HEK293T (cell line): Measurements from ENCODE around the gene ATAD3C.
A peak's percentile ranks its signal among the peaks of the same experiment; 100 is the strongest.

ENCODE experiments used
- CTCF ChIA-PET: fragments of 350-600 bp; formaldehyde crosslinking; extraction: SDS; loops from one replicate; lab custom pipeline; 2021; ENCODE audit warnings: antibody characterized with exemption, inconsistent platforms; lab: Yijun Ruan, JAX
- POLR2A ChIA-PET: fragments of 350-600 bp; formaldehyde crosslinking; extraction: SDS; loops from one replicate; lab custom pipeline; 2020; ENCODE audit warnings: antibody characterized with exemption, inconsistent platforms; lab: Yijun Ruan, JAX
- DNase-seq: peaks from one replicate; pipeline ENCODE4 v3.0.0; 2012; ENCODE audit warnings: mixed read lengths; ENCODE audit errors: extremely low spot score
- ARNT ChIP-seq: fragments of 450-650 bp; IDR thresholded peaks from 2 replicates; pipeline ENCODE4 v1.6.1; 2017; ENCODE audit warnings: mild to moderate bottlenecking
- BHLHE40 ChIP-seq: fragments of 450-650 bp; IDR thresholded peaks from 2 replicates; pipeline ENCODE4 v1.6.1; 2016; ENCODE audit warnings: mild to moderate bottlenecking, moderate library complexity, borderline replicate concordance
- CTBP1 ChIP-seq: fragments of 450-650 bp; IDR thresholded peaks from 2 replicates; pipeline ENCODE4 v1.6.1; 2016; ENCODE audit warnings: borderline replicate concordance
- ELF4 ChIP-seq: fragments of 450-650 bp; IDR thresholded peaks from 2 replicates; pipeline ENCODE4 v1.6.1; 2017; ENCODE audit warnings: antibody characterized with exemption
- FOXA1 ChIP-seq: fragments of 450-650 bp; IDR thresholded peaks from 2 replicates; pipeline ENCODE4 v1.6.1; 2016; ENCODE audit warnings: mild to moderate bottlenecking
- FOXK2 ChIP-seq: fragments of 450-650 bp; IDR thresholded peaks from 2 replicates; pipeline ENCODE4 v1.6.1; 2016; ENCODE audit warnings: mild to moderate bottlenecking
- FOXM1 ChIP-seq: fragments of 450-650 bp; IDR thresholded peaks from 2 replicates; pipeline ENCODE4 v1.6.1; 2017; ENCODE audit warnings: mild to moderate bottlenecking, borderline replicate concordance
- HDGF ChIP-seq: fragments of 450-650 bp; IDR thresholded peaks from 2 replicates; pipeline ENCODE4 v1.6.1; 2017; ENCODE audit warnings: antibody characterized with exemption, borderline replicate concordance
- L3MBTL2 ChIP-seq: fragments of 450-650 bp; conservative IDR thresholded peaks from 2 replicates; pipeline ENCODE4 v1.6.1; 2016; ENCODE audit warnings: mild to moderate bottlenecking
- LEF1 ChIP-seq: fragments of 450-650 bp; IDR thresholded peaks from 2 replicates; pipeline ENCODE4 v1.6.1; 2017; ENCODE audit warnings: mild to moderate bottlenecking, borderline replicate concordance
- NFRKB ChIP-seq: fragments of 450-650 bp; IDR thresholded peaks from 2 replicates; pipeline ENCODE4 v1.6.1; 2016; ENCODE audit warnings: mild to moderate bottlenecking, moderate library complexity
- PKNOX1 ChIP-seq: fragments of 450-650 bp; IDR thresholded peaks from 2 replicates; pipeline ENCODE4 v1.6.1; 2016
- SP1 ChIP-seq: fragments of 450-650 bp; IDR thresholded peaks from 2 replicates; pipeline ENCODE4 v1.6.1; 2017
- SUZ12 ChIP-seq: fragments of 450-650 bp; IDR thresholded peaks from 2 replicates; pipeline ENCODE4 v1.6.1; 2016; ENCODE audit warnings: mild to moderate bottlenecking
- TARDBP ChIP-seq: fragments of 450-650 bp; IDR thresholded peaks from 2 replicates; pipeline ENCODE4 v1.6.1; 2016
- ZNF384 ChIP-seq: fragments of 450-650 bp; IDR thresholded peaks from 2 replicates; pipeline ENCODE4 v1.6.1; 2016

Gene ATAD3C

GRCh38 chr1:1430114-1430982 is 19.1 kb upstream of the ATAD3C start:
- ChIA-PET POLR2A (interaction anchor here (1.5 kb wide), 1 partner anchor 23 kb away, joined by 7 read pairs; no protein-coding TSS in a partner anchor), CTCF (interaction anchor here (3.0 kb wide), 1 partner anchor 11 kb away, joined by 13 read pairs; no protein-coding TSS in a partner anchor)
- DNase-seq = peak; percentile 32
- TF ChIP-seq FOXM1 (no peak), L3MBTL2 (no peak), LEF1 (no peak), ELF4 (no peak), HDGF (no peak), ARNT (no peak), FOXA1 (no peak), PKNOX1 (no peak), SP1 (no peak), TARDBP (no peak), CTBP1 (no peak), ZNF384 (no peak), FOXK2 (no peak), SUZ12 (no peak), BHLHE40 (no peak), NFRKB (no peak)

DNA sequence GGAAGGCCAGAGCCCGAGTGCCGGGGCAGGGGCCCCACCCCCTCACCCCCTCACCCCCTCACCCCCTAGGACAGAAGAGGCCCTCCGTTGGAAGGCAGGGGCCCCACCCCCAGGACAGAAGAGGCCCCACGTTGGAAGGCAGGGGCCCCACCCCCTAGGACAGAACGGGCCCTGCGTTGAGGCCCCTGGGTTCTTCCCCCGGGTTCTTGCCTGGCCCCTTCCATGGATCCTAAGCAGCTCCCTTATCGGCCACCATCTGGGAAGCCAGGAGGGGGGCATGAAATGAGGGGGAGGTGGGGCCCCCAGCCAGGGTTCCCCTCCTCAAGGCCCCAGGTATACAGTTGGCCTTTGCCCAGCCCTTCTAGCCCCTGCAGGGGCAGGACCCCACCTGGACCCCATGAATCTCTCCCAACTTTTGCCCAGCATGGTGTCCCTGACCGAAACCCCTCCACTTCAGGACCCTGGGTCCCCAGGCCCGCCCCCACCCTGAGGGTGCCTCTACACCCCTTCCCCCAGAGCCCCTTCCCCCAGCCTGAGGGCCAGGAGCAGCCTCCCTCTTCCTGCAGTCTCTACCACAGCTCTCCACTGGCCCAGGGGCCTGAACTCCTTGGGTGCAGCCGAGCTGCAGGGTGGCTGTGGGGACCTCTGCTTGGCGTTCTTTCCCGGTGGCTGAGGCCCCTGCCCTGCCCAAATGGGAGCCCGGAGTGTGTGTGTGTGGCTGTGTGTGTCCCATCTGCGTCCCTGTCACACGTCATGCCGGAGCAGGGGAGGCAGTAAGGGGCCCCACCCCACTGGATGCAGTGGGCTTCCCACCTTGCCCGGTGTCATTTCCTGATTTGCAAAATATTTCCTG is 18.3 kb upstream of the ATAD3C start:
- ChIA-PET CTCF (interaction anchor here (3.0 kb wide), 1 partner anchor 10 kb away, joined by 13 read pairs; no protein-coding TSS in a partner anchor), POLR2A (no interaction called here)
- no peak for TF ChIP-seq HDGF
- no peak for TF ChIP-seq FOXK2
- TF ChIP-seq ARNT = no peak
- TF ChIP-seq SUZ12 = no peak
- no peak for TF ChIP-seq FOXA1
- TF ChIP-seq TARDBP = no peak
- no peak for TF ChIP-seq BHLHE40
- no peak for TF ChIP-seq ELF4
- no peak for TF ChIP-seq SP1
- no peak for TF ChIP-seq NFRKB
- TF ChIP-seq LEF1 = no peak
- no peak for TF ChIP-seq FOXM1
- TF ChIP-seq ZNF384 = no peak
- TF ChIP-seq CTBP1 = no peak
- TF ChIP-seq L3MBTL2 = no peak
- DNase-seq = no peak

DNA sequence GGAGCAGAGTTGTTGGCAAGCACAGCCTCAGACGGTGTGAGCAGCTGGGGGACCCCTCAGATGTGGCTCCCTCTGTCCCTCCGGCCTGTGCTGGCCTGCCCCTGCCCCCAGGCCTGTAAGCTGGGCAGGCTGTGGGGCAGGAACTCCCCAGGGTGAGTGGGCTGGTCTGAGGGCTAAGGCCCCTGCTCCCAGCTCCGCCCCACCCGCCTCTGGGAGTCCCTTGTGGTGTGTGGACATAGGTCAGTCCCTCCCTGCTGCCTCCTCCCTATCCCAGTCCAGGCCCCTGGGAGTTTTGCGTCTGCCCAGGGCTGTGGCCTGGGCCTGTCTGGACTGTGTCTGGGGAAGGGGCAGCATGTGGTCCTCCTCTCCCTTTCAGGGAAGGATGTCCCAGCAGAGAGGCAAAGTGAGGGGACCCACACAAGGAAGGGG is 17.6 kb upstream of the ATAD3C start:
- POLR2A ChIA-PET = no interaction called here
- TF ChIP-seq ELF4 (no peak), LEF1 (no peak), FOXM1 (no peak), PKNOX1 (no peak), NFRKB (no peak), BHLHE40 (no peak), FOXK2 (no peak), HDGF (no peak), ARNT (no peak), SP1 (no peak), CTBP1 (no peak), TARDBP (no peak), FOXA1 (no peak), L3MBTL2 (no peak), SUZ12 (no peak), ZNF384 (no peak)
- no peak for DNase-seq
- CTCF ChIA-PET = interaction anchor here (3.0 kb wide), 1 partner anchor 9 kb away, joined by 13 read pairs; no protein-coding TSS in a partner anchor

- ChIA-PET CTCF (interaction anchor here (3.0 kb wide), 1 partner anchor 9 kb away, joined by 13 read pairs; no protein-coding TSS in a partner anchor), POLR2A (interaction anchor here (2.2 kb wide), 1 partner anchor 25 kb away, joined by 10 read pairs; no protein-coding TSS in a partner anchor)
- DNase-seq = no peak
- TF ChIP-seq BHLHE40 (no peak), NFRKB (no peak), TARDBP (no peak), ZNF384 (no peak), FOXK2 (no peak), FOXA1 (no peak), FOXM1 (no peak), LEF1 (no peak), ARNT (no peak), ELF4 (no peak)
Measured at GRCh38 chr1:1432274-1432950, 17.1 kb upstream of the ATAD3C start.
